ENCODE measurements around the gene ATP5F1E. TPM values are rescaled to one million over a fixed set of nuclear protein-coding genes. Genes with fewer than 3 reads are reported as not detected.

ATP5F1E gene
- total RNA-seq, 4 donors from 2014 or later: 11.6 to 35.5 (median 26.0) TPM

DNA sequence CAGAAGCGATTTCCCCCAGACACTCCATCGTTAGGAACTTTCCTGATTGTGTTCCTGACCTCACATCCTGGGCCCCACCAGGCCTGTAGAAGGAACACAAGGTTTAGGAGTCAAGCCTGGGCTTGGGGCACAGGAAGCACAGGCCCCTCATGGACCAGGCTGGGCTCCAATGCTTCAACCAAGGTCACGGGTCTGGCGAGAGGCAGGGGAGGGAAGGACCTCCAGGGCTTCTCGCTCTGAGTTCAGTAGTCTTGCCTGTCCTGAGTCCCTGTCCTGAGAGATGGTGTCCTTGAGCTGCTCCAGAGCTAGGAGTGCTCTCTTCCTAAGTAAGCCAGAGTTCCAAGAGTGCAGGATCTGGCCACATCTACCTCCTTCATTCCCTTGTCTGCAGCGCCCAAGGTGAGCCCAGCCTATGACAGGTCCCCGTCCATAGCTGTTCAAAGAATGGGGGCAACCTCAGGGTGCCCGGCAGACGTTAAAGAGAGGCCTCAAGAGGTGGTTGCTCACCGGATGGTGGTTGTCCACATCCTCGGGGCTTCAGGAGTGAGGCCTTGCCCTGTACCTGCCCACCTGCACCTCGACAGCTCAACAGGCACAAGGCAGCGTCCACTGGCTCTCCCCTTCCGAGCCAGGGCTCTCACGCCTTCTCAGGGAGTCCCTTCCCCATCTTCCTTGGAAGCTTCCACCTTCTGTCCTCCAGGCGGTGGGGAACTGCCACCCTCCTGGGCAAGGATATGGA is 14.5 kb downstream of the ATP5F1E start:
- peaks cover 0 to 13% (median 0%) of the 10 kb centered on the region in 3 donors for H3K36me3 ChIP-seq

DNA sequence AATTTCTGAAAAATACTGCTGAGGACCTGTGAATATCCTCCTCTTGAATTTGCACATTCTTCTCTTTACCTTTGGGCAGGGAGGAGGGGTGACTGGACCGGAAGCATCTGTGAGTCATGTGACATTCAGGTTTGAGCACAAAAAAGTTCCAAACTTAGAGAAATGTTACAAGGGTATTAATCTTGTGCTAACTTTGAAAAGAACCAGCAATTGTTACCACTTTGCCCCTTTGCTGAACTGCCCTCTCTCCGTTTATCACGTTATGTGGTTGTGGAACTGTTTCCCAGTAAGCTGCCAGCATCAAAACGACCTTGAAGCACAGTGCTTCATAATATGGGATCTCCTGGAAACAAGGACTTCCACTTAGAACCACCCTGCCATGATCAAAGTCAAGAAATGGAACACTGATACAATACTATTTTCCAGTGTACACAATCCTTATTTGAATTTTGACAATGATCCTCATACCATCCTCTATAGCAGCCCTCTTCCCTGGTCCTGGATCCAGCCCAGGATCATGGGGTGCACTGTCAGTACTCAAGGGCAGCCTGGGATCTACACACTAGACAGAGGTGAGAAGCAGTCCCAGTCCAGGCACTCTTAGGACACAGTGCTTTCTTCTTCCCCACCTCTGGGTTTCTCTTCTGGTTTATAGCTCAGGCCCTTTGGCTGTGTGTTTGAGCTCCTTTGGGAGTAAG is 15.2 kb downstream of the ATP5F1E start:
- DNase-seq: no peak
- 36 to 57% methylated on average over 4 of the region's 4 CpGs for WGBS, 2 donors
- intact Hi-C loops (cut with DNase I): no loop called here

More for the DNA sequence above, 14.5 kb downstream of the ATP5F1E start:
- H3K27ac ChIP-seq: no peak overlapping the region
- no peak overlapping the region for H3K4me3 ChIP-seq
- no peaks in the 10 kb centered on the region for H3K27me3 ChIP-seq
- no peak for DNase-seq
- H3K4me1 ChIP-seq: peaks cover 0 to 21% (median 0%) of the 10 kb centered on the region in 3 donors
- no peak for TF ChIP-seq POLR2A (IDR thresholded peaks at IDR 0.05)
- TF ChIP-seq, protein P1, sequence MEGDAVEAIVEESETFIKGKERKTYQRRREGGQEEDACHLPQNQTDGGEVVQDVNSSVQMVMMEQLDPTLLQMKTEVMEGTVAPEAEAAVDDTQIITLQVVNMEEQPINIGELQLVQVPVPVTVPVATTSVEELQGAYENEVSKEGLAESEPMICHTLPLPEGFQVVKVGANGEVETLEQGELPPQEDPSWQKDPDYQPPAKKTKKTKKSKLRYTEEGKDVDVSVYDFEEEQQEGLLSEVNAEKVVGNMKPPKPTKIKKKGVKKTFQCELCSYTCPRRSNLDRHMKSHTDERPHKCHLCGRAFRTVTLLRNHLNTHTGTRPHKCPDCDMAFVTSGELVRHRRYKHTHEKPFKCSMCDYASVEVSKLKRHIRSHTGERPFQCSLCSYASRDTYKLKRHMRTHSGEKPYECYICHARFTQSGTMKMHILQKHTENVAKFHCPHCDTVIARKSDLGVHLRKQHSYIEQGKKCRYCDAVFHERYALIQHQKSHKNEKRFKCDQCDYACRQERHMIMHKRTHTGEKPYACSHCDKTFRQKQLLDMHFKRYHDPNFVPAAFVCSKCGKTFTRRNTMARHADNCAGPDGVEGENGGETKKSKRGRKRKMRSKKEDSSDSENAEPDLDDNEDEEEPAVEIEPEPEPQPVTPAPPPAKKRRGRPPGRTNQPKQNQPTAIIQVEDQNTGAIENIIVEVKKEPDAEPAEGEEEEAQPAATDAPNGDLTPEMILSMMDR (IDR thresholded peaks at IDR 0.05): no peak
- intact Hi-C loops (cut with DNase I): no loop called here
- 84 to 85% methylated on average over 6 to 8 of the region's 16 CpGs for WGBS, 2 donors
- H3K9me3 ChIP-seq: no peaks in the 10 kb centered on the region

DNA sequence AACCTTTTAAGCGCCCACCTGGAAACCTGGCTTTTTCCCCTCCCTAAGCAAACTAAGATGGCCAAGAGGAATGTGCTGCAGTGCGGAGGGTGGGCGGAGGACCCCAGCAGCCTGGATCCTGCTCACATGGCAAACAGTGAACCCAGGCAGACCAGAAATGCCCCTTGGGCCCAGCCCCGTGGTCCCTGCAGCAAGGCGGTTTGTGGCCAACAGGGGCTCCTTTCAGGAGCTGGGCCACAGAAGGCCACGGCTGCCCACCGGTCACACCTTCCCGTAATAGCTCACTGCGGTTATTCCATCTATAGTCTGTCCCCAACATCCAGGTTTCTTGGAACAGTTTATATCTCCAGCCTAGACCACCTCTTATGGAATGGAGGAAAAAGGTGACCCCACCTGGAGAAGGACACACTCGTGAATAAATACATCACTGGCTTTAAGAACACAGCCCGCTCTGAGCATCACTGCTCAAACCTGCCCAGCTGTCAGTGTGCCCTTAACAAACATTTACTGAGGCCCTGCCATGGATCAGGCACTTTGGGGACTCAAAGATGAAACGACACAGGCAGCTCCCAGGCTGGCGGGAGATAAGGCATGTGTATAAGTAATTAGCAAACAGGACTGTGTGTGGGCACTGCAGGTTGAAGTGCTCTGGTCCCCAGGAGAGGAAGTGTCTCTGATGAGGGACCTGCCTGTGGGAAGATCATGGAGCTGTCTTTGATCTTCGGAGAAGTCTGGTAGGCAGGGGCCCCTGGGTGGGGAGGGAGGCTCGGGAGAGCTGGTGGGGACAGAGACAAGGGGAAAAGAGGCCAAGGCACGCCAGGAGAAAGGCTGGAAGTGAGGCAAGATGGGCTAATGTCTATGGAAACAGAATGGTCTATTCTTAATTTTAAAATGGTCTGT is 16.1 kb downstream of the ATP5F1E start:
- DNase-seq: no peak
- 73 to 80% methylated on average over 10 to 15 of the region's 16 CpGs for WGBS, 2 donors
- intact Hi-C loops (cut with DNase I): no loop called here
- Histone ChIP-seq H3K9me3 (no peaks in the 10 kb centered on the region), H3K4me1 (peaks cover 0 to 28% (median 2%) of the 10 kb centered on the region in 3 donors), H3K27ac (no peak overlapping the region), H3K4me3 (no peak overlapping the region), H3K36me3 (no peaks in the 10 kb centered on the region), H3K27me3 (no peaks in the 10 kb centered on the region)
- TF ChIP-seq POLR2A (IDR thresholded peaks at IDR 0.05): no peak
- TF ChIP-seq, protein P1 (IDR thresholded peaks at IDR 0.05): no peak

More for the DNA sequence above, 15.2 kb downstream of the ATP5F1E start:
- no peaks in the 10 kb centered on the region for H3K27me3 ChIP-seq
- H3K9me3 ChIP-seq: no peaks in the 10 kb centered on the region
- no peak overlapping the region for H3K27ac ChIP-seq
- peaks cover 0 to 6% (median 0%) of the 10 kb centered on the region in 3 donors for H3K36me3 ChIP-seq
- H3K4me3 ChIP-seq: no peak overlapping the region
- no peak for TF ChIP-seq POLR2A (IDR thresholded peaks at IDR 0.05)
- TF ChIP-seq, protein P1 (IDR thresholded peaks at IDR 0.05): no peak
- H3K4me1 ChIP-seq: peaks cover 0 to 21% (median 0%) of the 10 kb centered on the region in 3 donors

DNA sequence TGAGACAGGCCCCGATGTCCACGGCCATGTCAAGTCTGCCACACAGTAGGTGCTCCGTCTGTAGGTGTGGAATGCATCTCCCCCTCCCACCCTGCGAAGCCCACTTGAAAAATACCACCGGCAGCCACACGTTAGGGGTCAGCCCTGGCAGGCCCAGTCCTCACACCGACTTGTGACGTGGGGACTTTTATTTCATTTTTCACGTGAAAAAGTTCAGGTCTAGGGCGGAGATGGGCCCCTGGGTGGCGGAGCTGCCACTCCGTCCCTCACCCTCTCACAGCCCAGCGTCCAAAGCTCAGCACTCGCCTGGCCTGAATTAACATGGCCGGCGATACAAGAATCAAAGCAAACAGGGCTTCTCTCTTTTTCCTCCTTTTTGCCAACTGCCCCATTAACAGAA is 16.7 kb downstream of the ATP5F1E start:
- Histone ChIP-seq H3K4me1 (peaks cover 3 to 28% (median 8%) of the 10 kb centered on the region in 3 donors), H3K4me3 (no peak overlapping the region), H3K9me3 (no peaks in the 10 kb centered on the region), H3K36me3 (no peaks in the 10 kb centered on the region), H3K27me3 (no peaks in the 10 kb centered on the region), H3K27ac (no peak overlapping the region)
- intact Hi-C loops (cut with DNase I): no loop called here
- no peak for DNase-seq
- TF ChIP-seq POLR2A (IDR thresholded peaks at IDR 0.05): no peak
- TF ChIP-seq, protein P1 (IDR thresholded peaks at IDR 0.05): no peak
- 88 to 90% methylated on average over 8 to 16 of the region's 16 CpGs for WGBS, 2 donors

Measured in esophagus squamous epithelium (tissue), 5 donors.